HCT116 (cell line): Measurements from ENCODE around the gene GNGT1.
A peak's percentile ranks its signal among the peaks of the same experiment; 100 is the strongest.

ENCODE experiments used
- CEBPB ChIP-seq: IDR thresholded peaks from 2 replicates; pipeline ENCODE4 v1.6.1; 2012; ENCODE audit warnings: low read depth
- TF ChIP-seq, protein P1 (sequence below), 3 experiments: fragments of 200-600 bp in 1 of 3; sonication (generic) in 1 of 3; IDR thresholded peaks in 2 of 3; conservative IDR thresholded peaks in 1 of 3; 2 replicates each; pipeline ENCODE4 v1.5.1; 2012 to 2017; ENCODE audit warnings: low read depth in 2 of 3, low read length in 2 of 3, antibody characterized with exemption in 1 of 3, borderline replicate concordance in 1 of 3, control low read depth in 1 of 3, mild to moderate bottlenecking in 1 of 3, mixed read lengths in 1 of 3, mixed run types in 1 of 3, moderate library complexity in 1 of 3; ENCODE audit not compliant: insufficient read depth in 1 of 3

- TF ChIP-seq CEBPB = no peak
- TF ChIP-seq, protein P1, sequence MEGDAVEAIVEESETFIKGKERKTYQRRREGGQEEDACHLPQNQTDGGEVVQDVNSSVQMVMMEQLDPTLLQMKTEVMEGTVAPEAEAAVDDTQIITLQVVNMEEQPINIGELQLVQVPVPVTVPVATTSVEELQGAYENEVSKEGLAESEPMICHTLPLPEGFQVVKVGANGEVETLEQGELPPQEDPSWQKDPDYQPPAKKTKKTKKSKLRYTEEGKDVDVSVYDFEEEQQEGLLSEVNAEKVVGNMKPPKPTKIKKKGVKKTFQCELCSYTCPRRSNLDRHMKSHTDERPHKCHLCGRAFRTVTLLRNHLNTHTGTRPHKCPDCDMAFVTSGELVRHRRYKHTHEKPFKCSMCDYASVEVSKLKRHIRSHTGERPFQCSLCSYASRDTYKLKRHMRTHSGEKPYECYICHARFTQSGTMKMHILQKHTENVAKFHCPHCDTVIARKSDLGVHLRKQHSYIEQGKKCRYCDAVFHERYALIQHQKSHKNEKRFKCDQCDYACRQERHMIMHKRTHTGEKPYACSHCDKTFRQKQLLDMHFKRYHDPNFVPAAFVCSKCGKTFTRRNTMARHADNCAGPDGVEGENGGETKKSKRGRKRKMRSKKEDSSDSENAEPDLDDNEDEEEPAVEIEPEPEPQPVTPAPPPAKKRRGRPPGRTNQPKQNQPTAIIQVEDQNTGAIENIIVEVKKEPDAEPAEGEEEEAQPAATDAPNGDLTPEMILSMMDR (IDR thresholded peaks at IDR 0.05 in 2 of 3, conservative IDR thresholded peaks at IDR 0.05 in 1 of 3; ENCODE audit: borderline replicate concordance in 1 of 3, insufficient read depth in 1 of 3, low read depth in 2 of 3, low read length in 2 of 3) = peak; percentile 33 to 90 (median 81); a peak in 5 of 6 replicates
These were observed 3.5 kb upstream of the GNGT1 start for GRCh38 chr7:93902777-93903423.
